SK-N-SH treated with all-trans-retinoic acid at 6 μM for 48 hours (cell line): ENCODE data around the gene L1CAM.

ENCODE experiments used
- ATAC-seq: fragments of 200-7000 bp; cut with Tn5 transposase; 3 replicates; pipeline ENCODE4 v1.9.1; 2020; ENCODE audit warnings: mild to moderate bottlenecking, moderate library complexity
- ARNTL ChIP-seq: fragments of 450-650 bp; formaldehyde crosslinking; IDR thresholded peaks from 2 replicates; pipeline ENCODE4 v1.5.0; 2020; ENCODE audit warnings: low read depth, mild to moderate bottlenecking, moderate library complexity, borderline replicate concordance
- BACH2 ChIP-seq: fragments of 250-450 bp; sonication (Bioruptor Pico); IDR thresholded peaks from 2 replicates; pipeline ENCODE4 v1.9.0; 2021; ENCODE audit warnings: mild to moderate bottlenecking, borderline replicate concordance
- CSDC2 ChIP-seq: fragments of 250-450 bp; sonication (Bioruptor Pico); IDR thresholded peaks from 2 replicates; pipeline ENCODE4 v1.5.0; 2020; ENCODE audit warnings: mild to moderate bottlenecking, moderate library complexity
- ESRRG ChIP-seq: fragments of 250-450 bp; sonication (Bioruptor Pico); IDR thresholded peaks from 2 replicates; pipeline ENCODE4 v1.6.1; 2021; ENCODE audit warnings: mild to moderate bottlenecking
- GLIS3 ChIP-seq: fragments of 250-450 bp; sonication (Bioruptor Pico); IDR thresholded peaks from 2 replicates; pipeline ENCODE4 v1.5.0; 2020; ENCODE audit warnings: mild to moderate bottlenecking, moderate library complexity
- ISL1 ChIP-seq: fragments of 250-450 bp; sonication (Bioruptor Pico); IDR thresholded peaks from 2 replicates; pipeline ENCODE4 v2.1.2; 2022; ENCODE audit warnings: mild to moderate bottlenecking, moderate library complexity
- OSR1 ChIP-seq: fragments of 250-450 bp; sonication (Bioruptor Pico); IDR thresholded peaks from 2 replicates; pipeline ENCODE4 v1.8.0; 2022; ENCODE audit warnings: moderate library complexity, mild to moderate bottlenecking, inconsistent platforms
- PPARA ChIP-seq: fragments of 250-450 bp; sonication (Bioruptor Pico); IDR thresholded peaks from 2 replicates; pipeline ENCODE4 v1.5.0; 2020; ENCODE audit warnings: mild to moderate bottlenecking, borderline replicate concordance
- RARB ChIP-seq: fragments of 250-450 bp; sonication (Bioruptor Pico); IDR thresholded peaks from 2 replicates; pipeline ENCODE4 v1.8.0; 2021; ENCODE audit warnings: mild to moderate bottlenecking, moderate library complexity
- SNAI2 ChIP-seq: fragments of 250-450 bp; sonication (Bioruptor Pico); IDR thresholded peaks from 2 replicates; pipeline ENCODE4 v1.5.0; 2020; ENCODE audit warnings: mild to moderate bottlenecking, moderate library complexity
- TCF4 ChIP-seq: fragments of 250-450 bp; sonication (Bioruptor Pico); IDR thresholded peaks from 2 replicates; pipeline ENCODE4 v1.8.0; 2021; ENCODE audit warnings: mild to moderate bottlenecking, moderate library complexity, borderline replicate concordance
- TOX ChIP-seq: fragments of 250-450 bp; sonication (Bioruptor Pico); IDR thresholded peaks from 2 replicates; pipeline ENCODE4 v1.8.0; 2021; ENCODE audit warnings: mild to moderate bottlenecking, moderate library complexity, borderline replicate concordance
- ZFP3 ChIP-seq: fragments of 250-450 bp; sonication (Bioruptor Pico); IDR thresholded peaks from 2 replicates; pipeline ENCODE4 v1.5.0; 2020; ENCODE audit warnings: mild to moderate bottlenecking, moderate library complexity
- ZFP30 ChIP-seq: fragments of 450-650 bp; formaldehyde crosslinking; IDR thresholded peaks from 2 replicates; pipeline ENCODE4 v1.5.0; 2022; ENCODE audit warnings: mild to moderate bottlenecking, moderate library complexity
- ZNF565 ChIP-seq: fragments of 450-650 bp; formaldehyde crosslinking; conservative IDR thresholded peaks from 2 replicates; pipeline ENCODE4 v1.5.0; 2020; ENCODE audit warnings: low read depth, mild to moderate bottlenecking, moderate library complexity
- ZNF70 ChIP-seq: fragments of 450-650 bp; formaldehyde crosslinking; IDR thresholded peaks from 2 replicates; pipeline ENCODE4 v1.5.0; 2020; ENCODE audit warnings: mild to moderate bottlenecking, moderate library complexity
- ZNF8 ChIP-seq: fragments of 450-650 bp; formaldehyde crosslinking; IDR thresholded peaks from 2 replicates; pipeline ENCODE4 v1.5.0; 2020; ENCODE audit warnings: mild to moderate bottlenecking, moderate library complexity
- TF ChIP-seq, protein P1 (sequence below): fragments of 250-450 bp; sonication (Bioruptor Pico); IDR thresholded peaks from 2 replicates; pipeline ENCODE4 v1.5.1; 2021; ENCODE audit warnings: mild to moderate bottlenecking, moderate library complexity
- TF ChIP-seq, protein P2 (sequence below): fragments of 250-450 bp; sonication (Bioruptor Pico); IDR thresholded peaks from 2 replicates; pipeline ENCODE4 v1.5.1; 2020; ENCODE audit warnings: low read depth, mild to moderate bottlenecking, moderate library complexity
- TF ChIP-seq, protein P3 (sequence below): fragments of 250-450 bp; sonication (Bioruptor Pico); IDR thresholded peaks from 2 replicates; pipeline ENCODE4 v1.8.0; 2021; ENCODE audit warnings: low read depth, mild to moderate bottlenecking, moderate library complexity, borderline replicate concordance
- TF ChIP-seq, protein P4 (sequence below): fragments of 250-450 bp; sonication (Bioruptor Pico); IDR thresholded peaks from 2 replicates; pipeline ENCODE4 v1.8.0; 2020; ENCODE audit warnings: mild to moderate bottlenecking, moderate library complexity, borderline replicate concordance
- TF ChIP-seq, protein P5 (sequence below): fragments of 250-450 bp; sonication (Bioruptor Pico); IDR thresholded peaks from 2 replicates; pipeline ENCODE4 v1.5.0; 2020; ENCODE audit warnings: mild to moderate bottlenecking, moderate library complexity

L1CAM gene

DNA sequence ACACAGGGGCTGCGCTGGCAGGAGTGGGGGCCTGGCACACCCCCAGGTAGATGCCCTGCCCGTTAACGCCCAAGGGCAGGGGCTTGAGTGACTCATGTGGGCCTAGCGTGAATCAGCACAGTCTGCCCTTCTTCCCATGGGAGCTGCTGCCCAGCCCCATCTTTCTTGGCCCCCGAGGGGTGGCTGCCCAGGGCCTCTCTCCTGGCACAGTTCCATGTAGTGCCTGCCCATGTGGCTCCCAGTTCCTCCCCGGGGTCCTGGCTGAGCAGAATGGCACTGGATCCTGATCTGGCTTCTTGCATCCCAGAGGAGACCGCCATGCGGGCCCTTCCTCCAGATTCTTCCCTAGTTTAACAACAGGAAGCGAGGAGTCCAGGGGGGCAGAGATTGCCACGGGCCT lies 16.4 kb upstream of the L1CAM start:
- no peak for ATAC-seq
- TF ChIP-seq ARNTL (CRISPR knock-in tag), result no peak
- TF ChIP-seq TOX (CRISPR knock-in tag), result no peak
- no peak for TF ChIP-seq ZFP3 (CRISPR knock-in tag)
- TF ChIP-seq, protein P1, sequence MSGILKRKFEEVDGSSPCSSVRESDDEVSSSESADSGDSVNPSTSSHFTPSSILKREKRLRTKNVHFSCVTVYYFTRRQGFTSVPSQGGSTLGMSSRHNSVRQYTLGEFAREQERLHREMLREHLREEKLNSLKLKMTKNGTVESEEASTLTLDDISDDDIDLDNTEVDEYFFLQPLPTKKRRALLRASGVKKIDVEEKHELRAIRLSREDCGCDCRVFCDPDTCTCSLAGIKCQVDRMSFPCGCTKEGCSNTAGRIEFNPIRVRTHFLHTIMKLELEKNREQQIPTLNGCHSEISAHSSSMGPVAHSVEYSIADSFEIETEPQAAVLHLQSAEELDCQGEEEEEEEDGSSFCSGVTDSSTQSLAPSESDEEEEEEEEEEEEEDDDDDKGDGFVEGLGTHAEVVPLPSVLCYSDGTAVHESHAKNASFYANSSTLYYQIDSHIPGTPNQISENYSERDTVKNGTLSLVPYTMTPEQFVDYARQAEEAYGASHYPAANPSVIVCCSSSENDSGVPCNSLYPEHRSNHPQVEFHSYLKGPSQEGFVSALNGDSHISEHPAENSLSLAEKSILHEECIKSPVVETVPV (CRISPR knock-in tag), result no peak
- no peak for TF ChIP-seq ISL1 (CRISPR knock-in tag)
- TF ChIP-seq, protein P2, sequence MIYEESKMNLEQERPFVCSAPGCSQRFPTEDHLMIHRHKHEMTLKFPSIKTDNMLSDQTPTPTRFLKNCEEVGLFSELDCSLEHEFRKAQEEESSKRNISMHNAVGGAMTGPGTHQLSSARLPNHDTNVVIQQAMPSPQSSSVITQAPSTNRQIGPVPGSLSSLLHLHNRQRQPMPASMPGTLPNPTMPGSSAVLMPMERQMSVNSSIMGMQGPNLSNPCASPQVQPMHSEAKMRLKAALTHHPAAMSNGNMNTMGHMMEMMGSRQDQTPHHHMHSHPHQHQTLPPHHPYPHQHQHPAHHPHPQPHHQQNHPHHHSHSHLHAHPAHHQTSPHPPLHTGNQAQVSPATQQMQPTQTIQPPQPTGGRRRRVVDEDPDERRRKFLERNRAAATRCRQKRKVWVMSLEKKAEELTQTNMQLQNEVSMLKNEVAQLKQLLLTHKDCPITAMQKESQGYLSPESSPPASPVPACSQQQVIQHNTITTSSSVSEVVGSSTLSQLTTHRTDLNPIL, result no peak
- no peak for TF ChIP-seq ZNF70 (CRISPR knock-in tag)
- TF ChIP-seq ZNF8 (CRISPR knock-in tag), result no peak
- TF ChIP-seq TCF4 (CRISPR knock-in tag), result no peak
- TF ChIP-seq BACH2 (CRISPR knock-in tag), result no peak
- TF ChIP-seq RARB (CRISPR knock-in tag), result no peak
- TF ChIP-seq, protein P3, sequence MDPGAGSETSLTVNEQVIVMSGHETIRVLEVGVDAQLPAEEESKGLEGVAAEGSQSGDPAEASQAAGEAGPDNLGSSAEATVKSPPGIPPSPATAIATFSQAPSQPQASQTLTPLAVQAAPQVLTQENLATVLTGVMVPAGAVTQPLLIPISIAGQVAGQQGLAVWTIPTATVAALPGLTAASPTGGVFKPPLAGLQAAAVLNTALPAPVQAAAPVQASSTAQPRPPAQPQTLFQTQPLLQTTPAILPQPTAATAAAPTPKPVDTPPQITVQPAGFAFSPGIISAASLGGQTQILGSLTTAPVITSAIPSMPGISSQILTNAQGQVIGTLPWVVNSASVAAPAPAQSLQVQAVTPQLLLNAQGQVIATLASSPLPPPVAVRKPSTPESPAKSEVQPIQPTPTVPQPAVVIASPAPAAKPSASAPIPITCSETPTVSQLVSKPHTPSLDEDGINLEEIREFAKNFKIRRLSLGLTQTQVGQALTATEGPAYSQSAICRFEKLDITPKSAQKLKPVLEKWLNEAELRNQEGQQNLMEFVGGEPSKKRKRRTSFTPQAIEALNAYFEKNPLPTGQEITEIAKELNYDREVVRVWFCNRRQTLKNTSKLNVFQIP (CRISPR knock-in tag), result no peak
- TF ChIP-seq, protein P4, sequence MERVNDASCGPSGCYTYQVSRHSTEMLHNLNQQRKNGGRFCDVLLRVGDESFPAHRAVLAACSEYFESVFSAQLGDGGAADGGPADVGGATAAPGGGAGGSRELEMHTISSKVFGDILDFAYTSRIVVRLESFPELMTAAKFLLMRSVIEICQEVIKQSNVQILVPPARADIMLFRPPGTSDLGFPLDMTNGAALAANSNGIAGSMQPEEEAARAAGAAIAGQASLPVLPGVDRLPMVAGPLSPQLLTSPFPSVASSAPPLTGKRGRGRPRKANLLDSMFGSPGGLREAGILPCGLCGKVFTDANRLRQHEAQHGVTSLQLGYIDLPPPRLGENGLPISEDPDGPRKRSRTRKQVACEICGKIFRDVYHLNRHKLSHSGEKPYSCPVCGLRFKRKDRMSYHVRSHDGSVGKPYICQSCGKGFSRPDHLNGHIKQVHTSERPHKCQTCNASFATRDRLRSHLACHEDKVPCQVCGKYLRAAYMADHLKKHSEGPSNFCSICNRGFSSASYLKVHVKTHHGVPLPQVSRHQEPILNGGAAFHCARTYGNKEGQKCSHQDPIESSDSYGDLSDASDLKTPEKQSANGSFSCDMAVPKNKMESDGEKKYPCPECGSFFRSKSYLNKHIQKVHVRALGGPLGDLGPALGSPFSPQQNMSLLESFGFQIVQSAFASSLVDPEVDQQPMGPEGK, result no peak
- no peak for TF ChIP-seq GLIS3 (CRISPR knock-in tag)
- TF ChIP-seq ZNF565 (CRISPR knock-in tag), result no peak
- no peak for TF ChIP-seq ZFP30 (CRISPR knock-in tag)

DNA sequence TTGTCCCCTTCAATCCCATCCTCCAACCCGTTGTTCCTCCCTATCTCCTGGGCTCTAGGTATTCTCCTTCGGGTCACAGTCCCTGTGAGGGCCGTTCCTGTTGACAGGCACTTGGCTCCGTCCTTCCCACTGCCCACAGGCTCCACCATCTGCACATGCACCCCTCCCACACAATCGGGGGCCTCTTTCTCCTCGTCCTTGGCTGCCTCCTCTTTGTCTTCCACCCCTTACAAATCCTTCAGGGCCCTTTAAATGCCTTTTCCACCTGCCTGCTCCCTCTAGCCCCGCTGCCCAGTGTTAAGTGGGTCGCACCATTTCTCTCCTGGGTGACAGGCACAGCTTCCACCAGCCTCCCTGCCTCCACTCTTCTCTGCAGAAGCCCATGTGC lies 15.8 kb upstream of the L1CAM start:
- no peak for ATAC-seq
- TF ChIP-seq ZNF70 (CRISPR knock-in tag) (no peak), OSR1 (CRISPR knock-in tag) (no peak), PPARA (CRISPR knock-in tag) (no peak), CSDC2 (CRISPR knock-in tag) (no peak), ESRRG (no peak), TCF4 (CRISPR knock-in tag) (no peak), ZFP30 (CRISPR knock-in tag) (no peak), GLIS3 (CRISPR knock-in tag) (no peak), RARB (CRISPR knock-in tag) (no peak), ISL1 (CRISPR knock-in tag) (no peak), ARNTL (CRISPR knock-in tag) (no peak), TOX (CRISPR knock-in tag) (no peak), SNAI2 (CRISPR knock-in tag) (no peak), ZNF8 (CRISPR knock-in tag) (no peak)
- TF ChIP-seq, protein P2, result no peak
- TF ChIP-seq, protein P1 (CRISPR knock-in tag), result no peak
- TF ChIP-seq, protein P3 (CRISPR knock-in tag), result no peak
- TF ChIP-seq, protein P5, sequence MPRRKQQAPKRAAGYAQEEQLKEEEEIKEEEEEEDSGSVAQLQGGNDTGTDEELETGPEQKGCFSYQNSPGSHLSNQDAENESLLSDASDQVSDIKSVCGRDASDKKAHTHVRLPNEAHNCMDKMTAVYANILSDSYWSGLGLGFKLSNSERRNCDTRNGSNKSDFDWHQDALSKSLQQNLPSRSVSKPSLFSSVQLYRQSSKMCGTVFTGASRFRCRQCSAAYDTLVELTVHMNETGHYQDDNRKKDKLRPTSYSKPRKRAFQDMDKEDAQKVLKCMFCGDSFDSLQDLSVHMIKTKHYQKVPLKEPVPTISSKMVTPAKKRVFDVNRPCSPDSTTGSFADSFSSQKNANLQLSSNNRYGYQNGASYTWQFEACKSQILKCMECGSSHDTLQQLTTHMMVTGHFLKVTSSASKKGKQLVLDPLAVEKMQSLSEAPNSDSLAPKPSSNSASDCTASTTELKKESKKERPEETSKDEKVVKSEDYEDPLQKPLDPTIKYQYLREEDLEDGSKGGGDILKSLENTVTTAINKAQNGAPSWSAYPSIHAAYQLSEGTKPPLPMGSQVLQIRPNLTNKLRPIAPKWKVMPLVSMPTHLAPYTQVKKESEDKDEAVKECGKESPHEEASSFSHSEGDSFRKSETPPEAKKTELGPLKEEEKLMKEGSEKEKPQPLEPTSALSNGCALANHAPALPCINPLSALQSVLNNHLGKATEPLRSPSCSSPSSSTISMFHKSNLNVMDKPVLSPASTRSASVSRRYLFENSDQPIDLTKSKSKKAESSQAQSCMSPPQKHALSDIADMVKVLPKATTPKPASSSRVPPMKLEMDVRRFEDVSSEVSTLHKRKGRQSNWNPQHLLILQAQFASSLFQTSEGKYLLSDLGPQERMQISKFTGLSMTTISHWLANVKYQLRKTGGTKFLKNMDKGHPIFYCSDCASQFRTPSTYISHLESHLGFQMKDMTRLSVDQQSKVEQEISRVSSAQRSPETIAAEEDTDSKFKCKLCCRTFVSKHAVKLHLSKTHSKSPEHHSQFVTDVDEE (CRISPR knock-in tag), result no peak
